CD14-positive monocyte (primary cell): ENCODE measurements around the gene PLVAP. TPM values are rescaled to one million over a fixed set of nuclear protein-coding genes. Genes with fewer than 3 reads are reported as not detected.

Source experiments
- DNase-seq, 3 donors: peaks; one replicate each; pipeline ENCODE4 v3.0.0-alpha.2; 2011 to 2022
- H2AFZ ChIP-seq: 2 replicates; pipeline ENCODE4 v1.6.0; 2012; ENCODE audit warnings: mild to moderate bottlenecking, low read depth, low read length, inconsistent platforms; ENCODE audit not compliant: insufficient read depth, poor library complexity, severe bottlenecking
- H3K27ac ChIP-seq, 2 donors: 1 replicate in 1 of 2; 2 replicates in 1 of 2; pipeline ENCODE4 v1.5.1; 2012 to 2013; ENCODE audit warnings: low read length in 2 of 2, control low read depth in 1 of 2, inconsistent platforms in 1 of 2, low read depth in 1 of 2, mild to moderate bottlenecking in 1 of 2
- H3K27me3 ChIP-seq, 2 donors: one replicate each; pipeline versions ENCODE4 v1.6.0 to v1.6.1; 2011 to 2013; ENCODE audit warnings: low read length in 2 of 2; ENCODE audit not compliant: control insufficient read depth in 2 of 2, insufficient read depth in 2 of 2
- H3K36me3 ChIP-seq, 2 donors: replicated peaks in 1 of 2; 1 replicate in 1 of 2; 2 replicates in 1 of 2; pipeline versions ENCODE4 v1.5.1 to v1.6.1; 2012 to 2013; ENCODE audit warnings: low read length in 2 of 2, control low read depth in 1 of 2, inconsistent platforms in 1 of 2, mild to moderate bottlenecking in 1 of 2; ENCODE audit not compliant: insufficient read depth in 2 of 2, control insufficient read depth in 1 of 2
- H3K4me1 ChIP-seq, 2 donors: 1 replicate in 1 of 2; 2 replicates in 1 of 2; pipeline versions ENCODE4 v1.5.1 to v1.6.1; 2012 to 2013; ENCODE audit warnings: low read length in 2 of 2, control low read depth in 1 of 2, inconsistent platforms in 1 of 2, mild to moderate bottlenecking in 1 of 2, moderate library complexity in 1 of 2; ENCODE audit not compliant: insufficient read depth in 2 of 2, control insufficient read depth in 1 of 2
- H3K4me2 ChIP-seq: replicated peaks from 2 replicates; pipeline ENCODE3; 2012; ENCODE audit warnings: low read length, moderate library complexity, mild to moderate bottlenecking; ENCODE audit not compliant: poor library complexity, severe bottlenecking; ENCODE audit errors: extremely low read depth
- H3K4me3 ChIP-seq, 3 experiments: fragments of 200-600 bp in 1 of 3; sonication (generic) in 1 of 3; replicated peaks in 1 of 3; 1 replicate in 2 of 3; 2 replicates in 1 of 3; pipeline ENCODE4 v1.5.1; 2011 to 2013; ENCODE audit warnings: low read length in 3 of 3, mild to moderate bottlenecking in 3 of 3, control low read depth in 2 of 3, low read depth in 2 of 3, inconsistent platforms in 1 of 3, moderate library complexity in 1 of 3
- H3K79me2 ChIP-seq: 2 replicates; pipeline ENCODE4 v1.6.0; 2012; ENCODE audit warnings: mild to moderate bottlenecking, control low read depth, inconsistent platforms, low read length, moderate library complexity; ENCODE audit not compliant: insufficient read depth
- H3K9ac ChIP-seq: 2 replicates; pipeline ENCODE4 v1.6.0; 2017; ENCODE audit warnings: low read length, mild to moderate bottlenecking; ENCODE audit not compliant: insufficient read depth, poor library complexity, severe bottlenecking
- H3K9me3 ChIP-seq, 2 donors: replicated peaks in 1 of 2; 1 replicate in 1 of 2; 2 replicates in 1 of 2; pipeline versions ENCODE4 v1.5.1 to v1.6.1; 2012 to 2013; ENCODE audit warnings: low read length in 2 of 2, control low read depth in 1 of 2; ENCODE audit not compliant: control insufficient read depth in 1 of 2, insufficient read depth in 1 of 2
- H4K20me1 ChIP-seq: 2 replicates; pipeline ENCODE4 v1.6.0; 2012; ENCODE audit warnings: mild to moderate bottlenecking, low read length, control low read depth, moderate library complexity; ENCODE audit not compliant: insufficient read depth
- H3K27ac Mint-ChIP-seq, 7 donors: one replicate each; pipeline ENCODE4 v1.8.0; 2020; ENCODE audit warnings: mild to moderate bottlenecking in 7 of 7, mixed read lengths in 7 of 7, moderate library complexity in 6 of 7, inconsistent platforms in 2 of 7
- H3K27me3 Mint-ChIP-seq, 3 donors: one replicate each; pipeline ENCODE4 v1.8.0; 2021 to 2022; ENCODE audit warnings: low read depth in 3 of 3, mild to moderate bottlenecking in 3 of 3, mixed read lengths in 3 of 3, moderate library complexity in 3 of 3, inconsistent platforms in 1 of 3
- H3K36me3 Mint-ChIP-seq, 2 donors: one replicate each; pipeline ENCODE4 v1.8.0; 2020; ENCODE audit warnings: mixed read lengths in 2 of 2, inconsistent platforms in 1 of 2, mild to moderate bottlenecking in 1 of 2
- H3K4me1 Mint-ChIP-seq: one replicate; pipeline ENCODE4 v1.8.0; 2020; ENCODE audit warnings: mild to moderate bottlenecking, mixed read lengths
- H3K4me3 Mint-ChIP-seq, 2 donors: one replicate each; pipeline ENCODE4 v1.8.0; 2020; ENCODE audit warnings: mild to moderate bottlenecking in 2 of 2, mixed read lengths in 2 of 2, moderate library complexity in 1 of 2
- H3K9me3 Mint-ChIP-seq, 7 donors: one replicate each; pipeline ENCODE4 v1.8.0; 2020 to 2022; ENCODE audit warnings: mixed read lengths in 7 of 7, mild to moderate bottlenecking in 6 of 7, moderate library complexity in 6 of 7, inconsistent platforms in 2 of 7
- CTCF ChIP-seq: fragments of 200-600 bp; IDR thresholded peaks from one replicate; pipeline ENCODE4 v1.8.0; 2022; ENCODE audit warnings: antibody characterized with exemption, mild to moderate bottlenecking
- WGBS: methylation state at CpG from one replicate; pipeline ENCODE4 v1.1.5; 2013; ENCODE audit warnings: missing lambda C conversion rate; ENCODE audit not compliant: insufficient coverage; 5-methylcytosine and 5-hydroxymethylcytosine counted together
- intact Hi-C, 2 donors: fragments of 100-400 bp; cut with micrococcal nuclease; formaldehyde crosslinking; loops; one replicate each; pipeline versions ENCODE4 v1.15.0 to v1.15.1; 2023
- polyA plus RNA-seq, 3 donors: library from polyadenylated mRNA; depleted of rRNA in 1 of 3; unstranded in 2 of 3; stranded (reverse) in 1 of 3; fragments of 300-500 nt in 2 of 3; fragments of >200 nt in 1 of 3; fragmentation: Illumina TruSeq in 2 of 3; gene quantifications; 1 replicate in 2 of 3; 2 replicates in 1 of 3; pipeline ENCODE4 v1.2.3, GENCODE V29; 2012 to 2021

Gene PLVAP
- polyA plus RNA-seq, 3 donors, result 0.08 to 0.81 TPM; not detected in 1

GRCh38 chr19:17319473-17320238 lies 57.5 kb downstream of the PLVAP start:
- Histone ChIP-seq H3K36me3 (peaks cover 47 to 50% of the 10 kb centered on the region in 2 donors), H3K4me2 (no peak overlapping the region), H3K4me3 (no peak overlapping the region), H3K9ac (no peak overlapping the region), H2AFZ (no peak overlapping the region), H3K79me2 (no peaks in the 10 kb centered on the region), H3K4me1 (peaks cover 12 to 18% of the 10 kb centered on the region in 2 donors), H3K27ac (no peak overlapping the region), H3K27me3 (peaks cover 0 to 2% of the 10 kb centered on the region in 2 donors), H4K20me1 (peaks cover 30% of the 10 kb centered on the region), H3K9me3 (no peaks in the 10 kb centered on the region)
- Mint-ChIP-seq H3K4me1 (peaks cover 18% of the 10 kb centered on the region), H3K4me3 (no peak overlapping the region), H3K27me3 (peaks cover 4 to 16% (median 10%) of the 10 kb centered on the region in 3 donors), H3K27ac (peak overlapping the region in 1 of 7 donors; percentile 25), H3K9me3 (peaks cover 0 to 2% (median 0%) of the 10 kb centered on the region in 7 donors), H3K36me3 (peaks cover 40 to 76% of the 10 kb centered on the region in 2 donors)
- no peak for DNase-seq
- 94% methylated on average over 25 of the region's 40 CpGs for WGBS
- no peak for TF ChIP-seq CTCF
- intact Hi-C loops, result no loop called here

GRCh38 chr19:17318966-17319365 lies 58.2 kb downstream of the PLVAP start:
- no peak overlapping the region for H3K4me3 Mint-ChIP-seq

More at GRCh38 chr19:17318966-17319365, 58.2 kb downstream of the PLVAP start:
- TF ChIP-seq CTCF, result no peak
- Histone ChIP-seq H3K4me2 (no peak overlapping the region), H4K20me1 (peaks cover 32% of the 10 kb centered on the region), H3K9me3 (no peaks in the 10 kb centered on the region), H3K79me2 (peaks cover 4% of the 10 kb centered on the region), H3K27ac (no peak overlapping the region), H3K4me1 (peaks cover 7 to 12% of the 10 kb centered on the region in 2 donors), H3K9ac (no peak overlapping the region), H3K36me3 (peaks cover 54 to 57% of the 10 kb centered on the region in 2 donors), H3K4me3 (no peak overlapping the region), H2AFZ (no peak overlapping the region), H3K27me3 (peaks cover 0 to 2% of the 10 kb centered on the region in 2 donors)
- Mint-ChIP-seq H3K27ac (no peak overlapping the region), H3K4me1 (peaks cover 18% of the 10 kb centered on the region), H3K27me3 (peaks cover 4 to 13% (median 10%) of the 10 kb centered on the region in 3 donors), H3K36me3 (peaks cover 47 to 83% of the 10 kb centered on the region in 2 donors), H3K9me3 (peaks cover 0 to 2% (median 0%) of the 10 kb centered on the region in 7 donors)
- intact Hi-C loops, result no loop called here
- no peak for DNase-seq
- WGBS, result 40% methylated on average over 2 of the region's 6 CpGs
